Stomach (tissue), 4 donors: ENCODE measurements around the gene GORASP2.

Source experiments
- EP300 ChIP-seq: sonication (generic); formaldehyde crosslinking; IDR thresholded peaks from one replicate; pipeline ENCODE4 v1.6.1; 2017; ENCODE audit warnings: antibody characterized with exemption
- POLR2A ChIP-seq, 4 donors: fragments of 450-650 bp; IDR thresholded peaks; one replicate each; pipeline ENCODE4 v1.6.1; 2016; ENCODE audit warnings: antibody characterized with exemption in 4 of 4, control low read depth in 2 of 4, mild to moderate bottlenecking in 1 of 4, moderate library complexity in 1 of 4
- POLR2AphosphoS5 ChIP-seq, 3 donors: sonication (generic); formaldehyde crosslinking; IDR thresholded peaks; one replicate each; pipeline ENCODE4 v1.6.1; 2016; ENCODE audit warnings: antibody characterized with exemption in 3 of 3
- TF ChIP-seq, protein P1 (sequence below), 7 experiments: fragments of 450-650 bp in 4 of 7; fragments of 200-600 bp in 3 of 7; sonication (generic) in 3 of 7; IDR thresholded peaks; one replicate each; pipeline ENCODE4 v1.5.1; 2016 to 2019; ENCODE audit warnings: antibody characterized with exemption in 7 of 7, control low read depth in 2 of 7, mild to moderate bottlenecking in 1 of 7

DNA sequence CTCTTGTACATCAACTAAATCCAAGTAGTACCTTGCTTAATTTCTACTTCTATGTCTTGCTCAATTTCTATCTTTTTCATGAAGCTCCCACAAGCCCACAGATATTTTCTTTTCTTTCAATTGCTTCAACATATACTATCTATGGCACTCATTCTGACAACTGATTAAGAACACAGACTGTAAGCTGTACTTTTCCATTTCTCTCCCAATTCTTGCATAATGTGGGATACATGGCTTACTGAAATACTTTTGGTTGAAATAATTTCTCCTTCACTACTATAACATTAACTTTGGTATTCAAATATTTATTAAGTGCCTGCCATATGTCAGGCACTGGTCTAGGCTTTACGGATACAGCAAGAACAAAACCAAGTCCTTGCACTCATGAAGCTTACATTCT is 84.8 kb downstream of the GORASP2 start:
- TF ChIP-seq, protein P1, sequence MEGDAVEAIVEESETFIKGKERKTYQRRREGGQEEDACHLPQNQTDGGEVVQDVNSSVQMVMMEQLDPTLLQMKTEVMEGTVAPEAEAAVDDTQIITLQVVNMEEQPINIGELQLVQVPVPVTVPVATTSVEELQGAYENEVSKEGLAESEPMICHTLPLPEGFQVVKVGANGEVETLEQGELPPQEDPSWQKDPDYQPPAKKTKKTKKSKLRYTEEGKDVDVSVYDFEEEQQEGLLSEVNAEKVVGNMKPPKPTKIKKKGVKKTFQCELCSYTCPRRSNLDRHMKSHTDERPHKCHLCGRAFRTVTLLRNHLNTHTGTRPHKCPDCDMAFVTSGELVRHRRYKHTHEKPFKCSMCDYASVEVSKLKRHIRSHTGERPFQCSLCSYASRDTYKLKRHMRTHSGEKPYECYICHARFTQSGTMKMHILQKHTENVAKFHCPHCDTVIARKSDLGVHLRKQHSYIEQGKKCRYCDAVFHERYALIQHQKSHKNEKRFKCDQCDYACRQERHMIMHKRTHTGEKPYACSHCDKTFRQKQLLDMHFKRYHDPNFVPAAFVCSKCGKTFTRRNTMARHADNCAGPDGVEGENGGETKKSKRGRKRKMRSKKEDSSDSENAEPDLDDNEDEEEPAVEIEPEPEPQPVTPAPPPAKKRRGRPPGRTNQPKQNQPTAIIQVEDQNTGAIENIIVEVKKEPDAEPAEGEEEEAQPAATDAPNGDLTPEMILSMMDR (IDR thresholded peaks at IDR 0.05): no peak
- no peak for TF ChIP-seq POLR2AphosphoS5 (IDR thresholded peaks at IDR 0.05)
- no peak for TF ChIP-seq POLR2A (IDR thresholded peaks at IDR 0.05)
- no peak for TF ChIP-seq EP300
